ENCODE data around the gene PLA2R1. TPM values are rescaled to one million over a fixed set of nuclear protein-coding genes. Genes with fewer than 3 reads are reported as not detected.

PLA2R1 gene
- total RNA-seq, 1 experiment from 2014 or later = not detected

- CTCF ChIA-PET = interaction anchor here (1.2 to 1.7 kb wide), 4 partner anchors 861 to 955 kb away, joined by 7 to 10 read pairs (median 8); no protein-coding TSS in a partner anchor
- no TSS peak for BruUV-seq (replicated peaks)
- intact Hi-C loops (cut with micrococcal nuclease; ENCODE audit: unreplicated experiment) = no loop called here
- H3K36me3 ChIP-seq (ENCODE audit: insufficient read depth, low read length, poor library complexity, severe bottlenecking) = no peaks in the 10 kb centered on the region
- TF ChIP-seq, protein P1, sequence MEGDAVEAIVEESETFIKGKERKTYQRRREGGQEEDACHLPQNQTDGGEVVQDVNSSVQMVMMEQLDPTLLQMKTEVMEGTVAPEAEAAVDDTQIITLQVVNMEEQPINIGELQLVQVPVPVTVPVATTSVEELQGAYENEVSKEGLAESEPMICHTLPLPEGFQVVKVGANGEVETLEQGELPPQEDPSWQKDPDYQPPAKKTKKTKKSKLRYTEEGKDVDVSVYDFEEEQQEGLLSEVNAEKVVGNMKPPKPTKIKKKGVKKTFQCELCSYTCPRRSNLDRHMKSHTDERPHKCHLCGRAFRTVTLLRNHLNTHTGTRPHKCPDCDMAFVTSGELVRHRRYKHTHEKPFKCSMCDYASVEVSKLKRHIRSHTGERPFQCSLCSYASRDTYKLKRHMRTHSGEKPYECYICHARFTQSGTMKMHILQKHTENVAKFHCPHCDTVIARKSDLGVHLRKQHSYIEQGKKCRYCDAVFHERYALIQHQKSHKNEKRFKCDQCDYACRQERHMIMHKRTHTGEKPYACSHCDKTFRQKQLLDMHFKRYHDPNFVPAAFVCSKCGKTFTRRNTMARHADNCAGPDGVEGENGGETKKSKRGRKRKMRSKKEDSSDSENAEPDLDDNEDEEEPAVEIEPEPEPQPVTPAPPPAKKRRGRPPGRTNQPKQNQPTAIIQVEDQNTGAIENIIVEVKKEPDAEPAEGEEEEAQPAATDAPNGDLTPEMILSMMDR (conservative IDR thresholded peaks at IDR 0.05; ENCODE audit: low read depth, low read length) = no peak
- no peak for TF ChIP-seq EZH2 (IDR thresholded peaks at IDR 0.05; ENCODE audit: borderline replicate concordance, low read depth, low read length, poor library complexity, severe bottlenecking)
- no peaks in the 10 kb centered on the region for H3K27me3 ChIP-seq (replicated peaks; ENCODE audit: insufficient read depth, low read depth, low read length, poor library complexity)
- no peak overlapping the region for H3K4me3 ChIP-seq (ENCODE audit: low read depth, low read length, poor library complexity, severe bottlenecking)
- DNase-seq (ENCODE audit: low spot score) = no peak
- H3K4me1 ChIP-seq (ENCODE audit: insufficient read depth, low read length, poor library complexity, severe bottlenecking) = no peaks in the 10 kb centered on the region
- POLR2A ChIA-PET (ENCODE audit: low non-redundant PET) = no interaction called here
- H3K27ac ChIP-seq (ENCODE audit: low read depth, low read length, poor library complexity, severe bottlenecking) = no peak overlapping the region
- H3K9me3 ChIP-seq (ENCODE audit: low read depth, low read length, poor library complexity, severe bottlenecking) = no peaks in the 10 kb centered on the region
These were observed 46.8 kb upstream of the PLA2R1 start for GRCh38 chr2:160109243-160109642.

DNA sequence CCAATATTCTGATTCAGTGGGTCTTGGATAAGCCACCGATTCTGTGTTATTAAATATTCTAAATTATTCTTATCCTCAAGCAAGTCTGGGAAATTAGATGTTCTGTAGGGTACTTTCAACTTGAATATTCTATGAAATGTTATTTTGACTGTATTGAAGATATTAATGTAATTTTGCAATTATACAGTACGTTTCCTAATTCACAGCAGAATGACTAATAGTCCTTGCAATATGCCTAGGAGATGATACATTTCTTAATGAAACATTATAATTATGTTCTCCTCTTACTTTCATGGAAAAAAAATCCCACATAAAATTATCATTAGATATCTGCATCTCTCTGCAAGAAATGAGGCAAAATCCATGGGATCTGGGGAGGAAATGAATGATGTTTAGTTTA is 46.2 kb upstream of the PLA2R1 start:
- CTCF ChIA-PET = interaction anchor here (1.7 kb wide), 1 partner anchor 955 kb away, joined by 8 read pairs; no protein-coding TSS in a partner anchor
- no peak overlapping the region for H3K4me3 ChIP-seq (ENCODE audit: low read depth, low read length, poor library complexity, severe bottlenecking)
- no peaks in the 10 kb centered on the region for H3K9me3 ChIP-seq (ENCODE audit: low read depth, low read length, poor library complexity, severe bottlenecking)
- no peaks in the 10 kb centered on the region for H3K4me1 ChIP-seq (ENCODE audit: insufficient read depth, low read length, poor library complexity, severe bottlenecking)
- H3K27ac ChIP-seq (ENCODE audit: low read depth, low read length, poor library complexity, severe bottlenecking) = no peak overlapping the region
- H3K36me3 ChIP-seq (ENCODE audit: insufficient read depth, low read length, poor library complexity, severe bottlenecking) = no peaks in the 10 kb centered on the region
- no TSS peak for BruUV-seq (replicated peaks)
- no peak for DNase-seq (ENCODE audit: low spot score)
- POLR2A ChIA-PET (ENCODE audit: low non-redundant PET) = no interaction called here
- no peak for TF ChIP-seq EZH2 (IDR thresholded peaks at IDR 0.05; ENCODE audit: borderline replicate concordance, low read depth, low read length, poor library complexity, severe bottlenecking)
- TF ChIP-seq, protein P1 (conservative IDR thresholded peaks at IDR 0.05; ENCODE audit: low read depth, low read length) = no peak
- intact Hi-C loops (cut with micrococcal nuclease; ENCODE audit: unreplicated experiment) = no loop called here
- H3K27me3 ChIP-seq (replicated peaks; ENCODE audit: insufficient read depth, low read depth, low read length, poor library complexity) = no peaks in the 10 kb centered on the region

GRCh38 chr2:160105366-160105765 is 43.0 kb upstream of the PLA2R1 start:
- TF ChIP-seq, protein P1 (conservative IDR thresholded peaks at IDR 0.05; ENCODE audit: low read depth, low read length) = no peak
- TF ChIP-seq EZH2 (IDR thresholded peaks at IDR 0.05; ENCODE audit: borderline replicate concordance, low read depth, low read length, poor library complexity, severe bottlenecking) = no peak
- ChIA-PET POLR2A (ENCODE audit: low non-redundant PET) (no interaction called here), CTCF (no interaction called here)
- Histone ChIP-seq H3K4me3 (ENCODE audit: low read depth, low read length, poor library complexity, severe bottlenecking) (no peak overlapping the region), H3K27me3 (replicated peaks; ENCODE audit: insufficient read depth, low read depth, low read length, poor library complexity) (peaks cover 2% of the 10 kb centered on the region), H3K4me1 (ENCODE audit: insufficient read depth, low read length, poor library complexity, severe bottlenecking) (no peaks in the 10 kb centered on the region), H3K9me3 (ENCODE audit: low read depth, low read length, poor library complexity, severe bottlenecking) (no peaks in the 10 kb centered on the region), H3K36me3 (ENCODE audit: insufficient read depth, low read length, poor library complexity, severe bottlenecking) (no peaks in the 10 kb centered on the region), H3K27ac (ENCODE audit: low read depth, low read length, poor library complexity, severe bottlenecking) (no peak overlapping the region)
- DNase-seq (ENCODE audit: low spot score) = no peak
- no TSS peak for BruUV-seq (replicated peaks)
- intact Hi-C loops (cut with micrococcal nuclease; ENCODE audit: unreplicated experiment) = no loop called here
